ENCODE results near the gene HIVEP3. TPM values are rescaled to one million over a fixed set of nuclear protein-coding genes. Genes with fewer than 3 reads are reported as not detected.

The HIVEP3 gene
- total RNA-seq, 1 donor, result 1.8 TPM

GRCh38 chr1:41512701-41513382 lies 405.9 kb downstream of the HIVEP3 start:
- Histone ChIP-seq H3K4me2 (ENCODE audit: insufficient read depth, low read length) (no peak overlapping the region), H3K27me3 (ENCODE audit: insufficient read depth, low read length) (no peaks in the 10 kb centered on the region), H3K79me2 (ENCODE audit: insufficient read depth, low read length) (no peaks in the 10 kb centered on the region), H3K27ac (ENCODE audit: low read depth, low read length) (no peak overlapping the region), H4K20me1 (ENCODE audit: insufficient read depth, low read length) (peaks cover 2% of the 10 kb centered on the region), H2AFZ (ENCODE audit: low read length) (no peak overlapping the region), H3K4me1 (ENCODE audit: insufficient read depth, low read length) (peaks cover 7% of the 10 kb centered on the region), H3K4me3 (ENCODE audit: insufficient read depth, low read length) (no peak overlapping the region), H3K9me3 (ENCODE audit: low read depth, low read length) (no peaks in the 10 kb centered on the region), H3K36me3 (ENCODE audit: insufficient read depth, low read length) (no peaks in the 10 kb centered on the region)
- DNase-seq (ENCODE audit: insufficient read length, low spot score, missing footprints), result no peak
- TF ChIP-seq, protein P1, sequence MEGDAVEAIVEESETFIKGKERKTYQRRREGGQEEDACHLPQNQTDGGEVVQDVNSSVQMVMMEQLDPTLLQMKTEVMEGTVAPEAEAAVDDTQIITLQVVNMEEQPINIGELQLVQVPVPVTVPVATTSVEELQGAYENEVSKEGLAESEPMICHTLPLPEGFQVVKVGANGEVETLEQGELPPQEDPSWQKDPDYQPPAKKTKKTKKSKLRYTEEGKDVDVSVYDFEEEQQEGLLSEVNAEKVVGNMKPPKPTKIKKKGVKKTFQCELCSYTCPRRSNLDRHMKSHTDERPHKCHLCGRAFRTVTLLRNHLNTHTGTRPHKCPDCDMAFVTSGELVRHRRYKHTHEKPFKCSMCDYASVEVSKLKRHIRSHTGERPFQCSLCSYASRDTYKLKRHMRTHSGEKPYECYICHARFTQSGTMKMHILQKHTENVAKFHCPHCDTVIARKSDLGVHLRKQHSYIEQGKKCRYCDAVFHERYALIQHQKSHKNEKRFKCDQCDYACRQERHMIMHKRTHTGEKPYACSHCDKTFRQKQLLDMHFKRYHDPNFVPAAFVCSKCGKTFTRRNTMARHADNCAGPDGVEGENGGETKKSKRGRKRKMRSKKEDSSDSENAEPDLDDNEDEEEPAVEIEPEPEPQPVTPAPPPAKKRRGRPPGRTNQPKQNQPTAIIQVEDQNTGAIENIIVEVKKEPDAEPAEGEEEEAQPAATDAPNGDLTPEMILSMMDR (IDR thresholded peaks at IDR 0.05; ENCODE audit: extremely low read depth, low read depth, low read length), result no peak

GRCh38 chr1:41511239-41511540 lies 407.5 kb downstream of the HIVEP3 start:
- H3K9me3 ChIP-seq (ENCODE audit: low read depth, low read length), result no peaks in the 10 kb centered on the region
- H3K4me3 ChIP-seq (ENCODE audit: insufficient read depth, low read length), result no peak overlapping the region
- no peak overlapping the region for H3K27ac ChIP-seq (ENCODE audit: low read depth, low read length)
- H3K4me1 ChIP-seq (ENCODE audit: insufficient read depth, low read length), result peaks cover 2% of the 10 kb centered on the region
- H3K27me3 ChIP-seq (ENCODE audit: insufficient read depth, low read length), result no peaks in the 10 kb centered on the region
- peaks cover 2% of the 10 kb centered on the region for H4K20me1 ChIP-seq (ENCODE audit: insufficient read depth, low read length)
- H3K4me2 ChIP-seq (ENCODE audit: insufficient read depth, low read length), result no peak overlapping the region
- no peaks in the 10 kb centered on the region for H3K79me2 ChIP-seq (ENCODE audit: insufficient read depth, low read length)
- no peaks in the 10 kb centered on the region for H3K36me3 ChIP-seq (ENCODE audit: insufficient read depth, low read length)
- TF ChIP-seq, protein P1 (IDR thresholded peaks at IDR 0.05; ENCODE audit: extremely low read depth, low read depth, low read length), result no peak
- no peak for DNase-seq (ENCODE audit: insufficient read length, low spot score, missing footprints)
- no peak overlapping the region for H2AFZ ChIP-seq (ENCODE audit: low read length)

- no peak overlapping the region for H2AFZ ChIP-seq (ENCODE audit: low read length)
- no peaks in the 10 kb centered on the region for H3K9me3 ChIP-seq (ENCODE audit: low read depth, low read length)
- DNase-seq (ENCODE audit: insufficient read length, low spot score, missing footprints), result no peak
- no peaks in the 10 kb centered on the region for H3K27me3 ChIP-seq (ENCODE audit: insufficient read depth, low read length)
- no peak overlapping the region for H3K4me2 ChIP-seq (ENCODE audit: insufficient read depth, low read length)
- no peak overlapping the region for H3K4me3 ChIP-seq (ENCODE audit: insufficient read depth, low read length)
- peaks cover 1% of the 10 kb centered on the region for H3K4me1 ChIP-seq (ENCODE audit: insufficient read depth, low read length)
- H3K36me3 ChIP-seq (ENCODE audit: insufficient read depth, low read length), result no peaks in the 10 kb centered on the region
- H4K20me1 ChIP-seq (ENCODE audit: insufficient read depth, low read length), result peaks cover 2% of the 10 kb centered on the region
- H3K79me2 ChIP-seq (ENCODE audit: insufficient read depth, low read length), result no peaks in the 10 kb centered on the region
- TF ChIP-seq, protein P1 (IDR thresholded peaks at IDR 0.05; ENCODE audit: extremely low read depth, low read depth, low read length), result no peak
- no peak overlapping the region for H3K27ac ChIP-seq (ENCODE audit: low read depth, low read length)
These were observed 408.0 kb downstream of the HIVEP3 start for GRCh38 chr1:41510531-41511238.

- H3K4me1 ChIP-seq (ENCODE audit: insufficient read depth, low read length), result no peaks in the 10 kb centered on the region
These were observed 409.5 kb downstream of the HIVEP3 start for GRCh38 chr1:41509270-41509671.

More at GRCh38 chr1:41509270-41509671, 409.5 kb downstream of the HIVEP3 start:
- Histone ChIP-seq H2AFZ (ENCODE audit: low read length) (no peak overlapping the region), H3K79me2 (ENCODE audit: insufficient read depth, low read length) (no peaks in the 10 kb centered on the region), H3K4me3 (ENCODE audit: insufficient read depth, low read length) (no peak overlapping the region), H3K27ac (ENCODE audit: low read depth, low read length) (no peak overlapping the region), H3K36me3 (ENCODE audit: insufficient read depth, low read length) (no peaks in the 10 kb centered on the region), H4K20me1 (ENCODE audit: insufficient read depth, low read length) (peaks cover 2% of the 10 kb centered on the region), H3K9me3 (ENCODE audit: low read depth, low read length) (no peaks in the 10 kb centered on the region), H3K4me2 (ENCODE audit: insufficient read depth, low read length) (no peak overlapping the region), H3K27me3 (ENCODE audit: insufficient read depth, low read length) (peaks cover 2% of the 10 kb centered on the region)
- TF ChIP-seq, protein P1 (IDR thresholded peaks at IDR 0.05; ENCODE audit: extremely low read depth, low read depth, low read length), result no peak
- DNase-seq (ENCODE audit: insufficient read length, low spot score, missing footprints), result no peak

Data from osteoblast (primary cell).